ENCODE results near the gene SF1.

DNA sequence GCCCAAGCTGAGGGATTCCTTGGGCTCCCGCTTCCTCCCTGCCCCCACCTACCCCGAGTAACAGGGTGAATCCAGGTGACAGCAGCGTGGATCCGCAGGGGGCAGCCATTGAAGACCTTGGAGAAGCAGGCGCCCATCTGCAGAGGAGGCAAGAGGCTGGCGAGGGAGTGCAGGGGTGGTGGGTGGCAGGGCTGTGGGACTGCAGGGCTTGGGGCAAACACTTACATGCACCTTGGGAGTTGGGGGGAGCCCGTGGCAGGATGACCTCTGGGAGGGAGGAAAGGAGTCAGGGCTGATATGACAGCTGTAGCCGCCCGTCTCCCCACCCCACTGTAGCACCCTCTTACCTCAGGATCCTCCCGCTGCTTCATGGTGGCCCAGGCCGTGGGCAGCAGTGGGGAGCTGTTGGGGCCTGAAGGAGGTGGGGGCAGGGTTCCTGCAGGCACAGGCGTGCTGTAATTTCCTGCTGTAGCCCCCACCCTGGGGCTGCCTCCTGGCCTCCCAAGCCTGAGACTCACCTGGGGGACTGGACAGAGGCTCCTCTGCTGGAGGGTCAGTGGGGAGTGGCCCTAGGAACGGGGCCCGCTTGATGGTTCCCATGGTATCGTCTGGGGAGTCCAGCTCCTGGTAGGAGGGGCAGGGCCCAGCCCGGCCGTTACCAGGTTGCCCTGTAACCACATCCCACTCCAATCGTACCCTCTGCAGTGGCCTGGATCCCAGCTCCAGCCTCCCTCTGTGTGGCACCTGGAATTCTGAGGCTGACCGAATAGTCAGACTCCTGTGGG is 18.6 kb upstream of the SF1 start:
- TF ChIP-seq, protein P1, sequence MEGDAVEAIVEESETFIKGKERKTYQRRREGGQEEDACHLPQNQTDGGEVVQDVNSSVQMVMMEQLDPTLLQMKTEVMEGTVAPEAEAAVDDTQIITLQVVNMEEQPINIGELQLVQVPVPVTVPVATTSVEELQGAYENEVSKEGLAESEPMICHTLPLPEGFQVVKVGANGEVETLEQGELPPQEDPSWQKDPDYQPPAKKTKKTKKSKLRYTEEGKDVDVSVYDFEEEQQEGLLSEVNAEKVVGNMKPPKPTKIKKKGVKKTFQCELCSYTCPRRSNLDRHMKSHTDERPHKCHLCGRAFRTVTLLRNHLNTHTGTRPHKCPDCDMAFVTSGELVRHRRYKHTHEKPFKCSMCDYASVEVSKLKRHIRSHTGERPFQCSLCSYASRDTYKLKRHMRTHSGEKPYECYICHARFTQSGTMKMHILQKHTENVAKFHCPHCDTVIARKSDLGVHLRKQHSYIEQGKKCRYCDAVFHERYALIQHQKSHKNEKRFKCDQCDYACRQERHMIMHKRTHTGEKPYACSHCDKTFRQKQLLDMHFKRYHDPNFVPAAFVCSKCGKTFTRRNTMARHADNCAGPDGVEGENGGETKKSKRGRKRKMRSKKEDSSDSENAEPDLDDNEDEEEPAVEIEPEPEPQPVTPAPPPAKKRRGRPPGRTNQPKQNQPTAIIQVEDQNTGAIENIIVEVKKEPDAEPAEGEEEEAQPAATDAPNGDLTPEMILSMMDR (IDR thresholded peaks at IDR 0.05; ENCODE audit: low read depth, low read length): no peak
- TF ChIP-seq, protein P2, sequence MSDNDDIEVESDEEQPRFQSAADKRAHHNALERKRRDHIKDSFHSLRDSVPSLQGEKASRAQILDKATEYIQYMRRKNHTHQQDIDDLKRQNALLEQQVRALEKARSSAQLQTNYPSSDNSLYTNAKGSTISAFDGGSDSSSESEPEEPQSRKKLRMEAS (IDR thresholded peaks at IDR 0.05; ENCODE audit: low read depth, low read length): no peak
